OCI-LY7 (cell line): ENCODE measurements around the gene CATSPER3. TPM values are rescaled to one million over a fixed set of nuclear protein-coding genes. Genes with fewer than 3 reads are reported as not detected.

ENCODE experiments used
- BruUV-seq: library from RNA; stranded (reverse); fragments of 400-500 nt; replicated peaks from 2 replicates; lab custom pipeline; 2021; lab: Mats Ljungman, UMichigan
- CTCF ChIA-PET: fragments of 300-600 bp; sonication (Branson Sonifier 250); formaldehyde crosslinking; loops from one replicate; lab custom pipeline; 2022; ENCODE audit warnings: antibody characterized with exemption; ENCODE audit not compliant: unreplicated experiment; lab: Charles Lee
- POLR2A ChIA-PET: fragments of 300-600 bp; sonication (Branson Sonifier 250); formaldehyde crosslinking; loops from one replicate; lab custom pipeline; 2022; ENCODE audit warnings: antibody characterized with exemption; lab: Charles Lee
- DNase-seq: peaks from one replicate; pipeline ENCODE4 v3.0.0-alpha.2; 2015; ENCODE audit warnings: low spot score
- H2AFZ ChIP-seq: fragments of 200-600 bp; sonication (generic), shearing (Covaris generic); 2 replicates; pipeline ENCODE4 v1.6.1; 2014; ENCODE audit warnings: mild to moderate bottlenecking, antibody characterized with exemption, low read length, moderate library complexity
- H3K27ac ChIP-seq: fragments of 200-600 bp; sonication (generic); 2 replicates; pipeline ENCODE4 v1.5.1; 2014; ENCODE audit warnings: mixed run types, low read depth, mild to moderate bottlenecking, moderate library complexity, low read length, inconsistent platforms; ENCODE audit not compliant: poor library complexity, severe bottlenecking
- H3K36me3 ChIP-seq: fragments of 200-600 bp; sonication (generic); 2 replicates; pipeline ENCODE4 v1.6.1; 2014; ENCODE audit warnings: mild to moderate bottlenecking, antibody characterized with exemption, low read length, moderate library complexity, mixed read lengths; ENCODE audit not compliant: insufficient read depth
- H3K4me1 ChIP-seq: fragments of 200-600 bp; sonication (generic); 2 replicates; pipeline ENCODE4 v1.5.1; 2014; ENCODE audit warnings: mild to moderate bottlenecking, low read length; ENCODE audit not compliant: insufficient read depth, poor library complexity, severe bottlenecking
- H3K4me2 ChIP-seq: fragments of 200-600 bp; sonication (generic); 2 replicates; pipeline ENCODE4 v1.6.1; 2014; ENCODE audit warnings: mild to moderate bottlenecking, low read length
- H3K4me3 ChIP-seq: fragments of 200-600 bp; sonication (generic); 2 replicates; pipeline ENCODE4 v1.5.1; 2014; ENCODE audit warnings: mild to moderate bottlenecking, low read depth, low read length; ENCODE audit not compliant: poor library complexity, severe bottlenecking
- H3K79me2 ChIP-seq: fragments of 200-600 bp; sonication (generic); 2 replicates; pipeline ENCODE4 v1.6.1; 2016; ENCODE audit warnings: low read depth, mild to moderate bottlenecking, low read length, moderate library complexity, mixed read lengths; ENCODE audit not compliant: insufficient read depth
- H3K9me2 ChIP-seq: fragments of 200-600 bp; sonication (generic); 2 replicates; pipeline ENCODE4 v1.6.1; 2016; ENCODE audit warnings: mild to moderate bottlenecking, low read length, mixed read lengths; ENCODE audit not compliant: insufficient read depth
- H3K9me3 ChIP-seq: fragments of 200-600 bp; sonication (generic); 2 replicates; pipeline ENCODE4 v1.6.1; 2014; ENCODE audit warnings: mild to moderate bottlenecking, mixed run types, low read length, mixed read lengths
- H4K20me1 ChIP-seq: fragments of 200-600 bp; sonication (generic); 2 replicates; pipeline ENCODE4 v1.6.1; 2014; ENCODE audit warnings: mild to moderate bottlenecking, antibody characterized with exemption, low read length, moderate library complexity, mixed read lengths; ENCODE audit not compliant: insufficient read depth
- EZH2phosphoT487 ChIP-seq: fragments of 200-600 bp; sonication (generic); IDR thresholded peaks from 2 replicates; pipeline ENCODE4 v1.6.1; 2018; ENCODE audit warnings: low read depth, borderline replicate concordance, mild to moderate bottlenecking, mixed run types, antibody characterized with exemption, low read length, moderate library complexity, mixed read lengths
- intact Hi-C: fragments of 100-400 bp; cut with micrococcal nuclease; formaldehyde crosslinking; loops from one replicate; pipeline ENCODE4 v1.10.0; 2022; ENCODE audit not compliant: unreplicated experiment
- total RNA-seq, 2 experiments: library from RNA; depleted of rRNA in 1 of 2; stranded (reverse); fragments of >200 nt in 1 of 2; shearing (Covaris generic) in 1 of 2; gene quantifications; 2 replicates each; pipeline ENCODE4 v1.2.3, GENCODE V29; 2014 to 2022
- TF ChIP-seq, protein P1 (sequence below): fragments of 200-600 bp; sonication (generic); conservative IDR thresholded peaks from 2 replicates; pipeline ENCODE4 v1.5.1; 2014; ENCODE audit warnings: mild to moderate bottlenecking, antibody characterized with exemption, low read length, moderate library complexity, mixed read lengths

CATSPER3 gene
- total RNA-seq, 2 experiments from 2014 or later: 0.61 TPM; not detected in 1

- no peak overlapping the region for H3K27ac ChIP-seq
- POLR2A ChIA-PET: no interaction called here
Measured at GRCh38 chr5:134969166-134969565, 1.5 kb downstream of the CATSPER3 start.

DNA sequence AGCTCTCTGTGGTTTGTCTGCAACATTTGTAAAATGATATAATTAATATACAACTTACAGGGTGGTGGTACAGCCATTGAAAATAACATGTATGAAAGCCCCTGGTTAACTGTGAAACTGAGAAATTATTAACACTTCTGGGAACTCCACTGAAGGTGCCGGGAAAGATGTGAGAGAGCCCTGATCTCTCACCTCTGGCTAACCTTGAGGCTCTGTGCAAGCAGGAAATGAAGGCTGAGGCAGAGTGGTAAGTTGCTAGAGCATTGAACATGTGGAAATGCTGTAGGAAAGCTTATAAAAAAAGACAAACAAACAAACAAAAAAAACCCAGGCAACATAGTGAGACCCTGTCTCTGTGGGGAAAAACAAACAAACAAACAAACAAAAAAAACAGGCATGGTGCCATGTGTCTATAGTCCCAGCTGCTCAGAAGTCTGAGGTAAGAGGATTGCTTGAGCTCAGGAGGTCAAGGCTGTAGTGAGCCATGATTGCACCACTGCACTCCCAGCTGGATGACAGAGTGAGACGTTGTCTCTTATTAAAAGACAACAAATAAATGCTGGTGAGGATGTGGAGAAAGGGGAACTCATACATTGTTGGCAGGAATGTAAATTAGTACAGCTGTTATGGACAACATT, 7.5 kb downstream of the CATSPER3 start:
- H2AFZ ChIP-seq: no peak overlapping the region
- no peak overlapping the region for H3K4me2 ChIP-seq
- TF ChIP-seq EZH2phosphoT487: no peak
- TF ChIP-seq, protein P1, sequence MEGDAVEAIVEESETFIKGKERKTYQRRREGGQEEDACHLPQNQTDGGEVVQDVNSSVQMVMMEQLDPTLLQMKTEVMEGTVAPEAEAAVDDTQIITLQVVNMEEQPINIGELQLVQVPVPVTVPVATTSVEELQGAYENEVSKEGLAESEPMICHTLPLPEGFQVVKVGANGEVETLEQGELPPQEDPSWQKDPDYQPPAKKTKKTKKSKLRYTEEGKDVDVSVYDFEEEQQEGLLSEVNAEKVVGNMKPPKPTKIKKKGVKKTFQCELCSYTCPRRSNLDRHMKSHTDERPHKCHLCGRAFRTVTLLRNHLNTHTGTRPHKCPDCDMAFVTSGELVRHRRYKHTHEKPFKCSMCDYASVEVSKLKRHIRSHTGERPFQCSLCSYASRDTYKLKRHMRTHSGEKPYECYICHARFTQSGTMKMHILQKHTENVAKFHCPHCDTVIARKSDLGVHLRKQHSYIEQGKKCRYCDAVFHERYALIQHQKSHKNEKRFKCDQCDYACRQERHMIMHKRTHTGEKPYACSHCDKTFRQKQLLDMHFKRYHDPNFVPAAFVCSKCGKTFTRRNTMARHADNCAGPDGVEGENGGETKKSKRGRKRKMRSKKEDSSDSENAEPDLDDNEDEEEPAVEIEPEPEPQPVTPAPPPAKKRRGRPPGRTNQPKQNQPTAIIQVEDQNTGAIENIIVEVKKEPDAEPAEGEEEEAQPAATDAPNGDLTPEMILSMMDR: no peak
- H3K79me2 ChIP-seq: no peaks in the 10 kb centered on the region
- no peaks in the 10 kb centered on the region for H3K4me1 ChIP-seq
- H4K20me1 ChIP-seq: no peaks in the 10 kb centered on the region
- H3K36me3 ChIP-seq: no peaks in the 10 kb centered on the region
- no peak overlapping the region for H3K4me3 ChIP-seq
- no TSS peak for BruUV-seq
- H3K27ac ChIP-seq: no peak overlapping the region
- peaks cover 9% of the 10 kb centered on the region; the same call in 1 of the 2 replicates for H3K9me3 ChIP-seq
- no peaks in the 10 kb centered on the region for H3K9me2 ChIP-seq
- DNase-seq: no peak
- CTCF ChIA-PET: no interaction called here
- intact Hi-C loops: no loop called here
- POLR2A ChIA-PET: no interaction called here

More at GRCh38 chr5:134969166-134969565, 1.5 kb downstream of the CATSPER3 start:
- Histone ChIP-seq H3K9me3 (no peaks in the 10 kb centered on the region), H3K36me3 (peaks cover 6% of the 10 kb centered on the region; the same call in 1 of the 2 replicates), H3K79me2 (no peaks in the 10 kb centered on the region), H3K4me2 (no peak overlapping the region), H3K9me2 (no peaks in the 10 kb centered on the region), H3K4me1 (no peaks in the 10 kb centered on the region), H3K4me3 (no peak overlapping the region), H4K20me1 (no peaks in the 10 kb centered on the region), H2AFZ (no peak overlapping the region)
- DNase-seq: no peak
- BruUV-seq: no TSS peak
- CTCF ChIA-PET: no interaction called here
- TF ChIP-seq, protein P1: no peak
- no peak for TF ChIP-seq EZH2phosphoT487
- intact Hi-C loops: no loop called here

DNA sequence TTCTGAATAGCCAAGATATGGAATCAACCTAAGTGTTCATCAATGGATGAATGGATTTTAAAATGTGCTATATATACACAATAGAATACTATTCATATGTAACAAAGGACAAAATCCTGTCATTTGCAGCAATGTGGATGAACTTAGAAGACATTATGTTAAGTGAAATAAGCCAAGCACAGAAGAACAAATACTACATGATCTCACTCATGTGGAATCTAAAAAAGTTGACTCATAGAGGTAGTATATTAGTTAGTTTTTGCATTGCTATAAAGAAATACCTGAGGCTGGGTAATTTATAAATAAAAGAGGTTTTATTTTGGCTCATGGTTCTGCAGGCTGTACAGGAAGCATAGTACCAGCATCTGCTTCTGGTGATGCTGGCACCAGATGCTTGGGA, 8.1 kb downstream of the CATSPER3 start:
- POLR2A ChIA-PET: no interaction called here
- Histone ChIP-seq H3K4me2 (no peak overlapping the region), H3K4me1 (no peaks in the 10 kb centered on the region), H3K36me3 (no peaks in the 10 kb centered on the region), H3K4me3 (no peak overlapping the region), H4K20me1 (no peaks in the 10 kb centered on the region), H3K79me2 (no peaks in the 10 kb centered on the region), H2AFZ (no peak overlapping the region), H3K27ac (no peak overlapping the region), H3K9me2 (no peaks in the 10 kb centered on the region), H3K9me3 (peaks cover 9% of the 10 kb centered on the region; the same call in 1 of the 2 replicates)
- TF ChIP-seq, protein P1: no peak
- TF ChIP-seq EZH2phosphoT487: no peak
- CTCF ChIA-PET: no interaction called here
- no TSS peak for BruUV-seq
- intact Hi-C loops: no loop called here
- no peak for DNase-seq
